LNCAP (cell line): ENCODE results near the gene CBL.

Source experiments
- TF ChIP-seq, protein P1 (sequence below): fragments of 450-650 bp; IDR thresholded peaks from 2 replicates; pipeline ENCODE4 v1.5.1; 2017; ENCODE audit warnings: mild to moderate bottlenecking

Gene CBL

DNA sequence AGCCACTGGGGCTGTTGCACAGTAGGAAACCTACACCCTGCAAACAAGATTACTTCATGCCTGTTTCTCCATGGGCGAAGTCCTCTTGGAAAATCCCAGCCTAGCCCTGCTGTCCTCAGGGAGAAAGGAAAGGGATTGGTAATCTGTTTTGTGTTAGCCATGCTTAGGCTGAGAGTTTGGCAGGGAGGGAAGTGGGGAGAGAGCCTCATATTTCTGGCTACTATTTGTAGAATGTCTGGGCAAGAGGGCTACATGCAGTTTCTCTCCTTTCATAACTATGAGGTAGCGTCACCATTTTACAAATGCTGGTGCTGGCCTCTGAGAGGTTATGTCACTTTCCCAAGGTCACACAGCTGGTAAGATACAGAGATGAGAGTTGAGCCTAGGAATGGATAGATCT lies 141.1 kb downstream of the CBL start:
- TF ChIP-seq, protein P1, sequence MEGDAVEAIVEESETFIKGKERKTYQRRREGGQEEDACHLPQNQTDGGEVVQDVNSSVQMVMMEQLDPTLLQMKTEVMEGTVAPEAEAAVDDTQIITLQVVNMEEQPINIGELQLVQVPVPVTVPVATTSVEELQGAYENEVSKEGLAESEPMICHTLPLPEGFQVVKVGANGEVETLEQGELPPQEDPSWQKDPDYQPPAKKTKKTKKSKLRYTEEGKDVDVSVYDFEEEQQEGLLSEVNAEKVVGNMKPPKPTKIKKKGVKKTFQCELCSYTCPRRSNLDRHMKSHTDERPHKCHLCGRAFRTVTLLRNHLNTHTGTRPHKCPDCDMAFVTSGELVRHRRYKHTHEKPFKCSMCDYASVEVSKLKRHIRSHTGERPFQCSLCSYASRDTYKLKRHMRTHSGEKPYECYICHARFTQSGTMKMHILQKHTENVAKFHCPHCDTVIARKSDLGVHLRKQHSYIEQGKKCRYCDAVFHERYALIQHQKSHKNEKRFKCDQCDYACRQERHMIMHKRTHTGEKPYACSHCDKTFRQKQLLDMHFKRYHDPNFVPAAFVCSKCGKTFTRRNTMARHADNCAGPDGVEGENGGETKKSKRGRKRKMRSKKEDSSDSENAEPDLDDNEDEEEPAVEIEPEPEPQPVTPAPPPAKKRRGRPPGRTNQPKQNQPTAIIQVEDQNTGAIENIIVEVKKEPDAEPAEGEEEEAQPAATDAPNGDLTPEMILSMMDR, result no peak

DNA sequence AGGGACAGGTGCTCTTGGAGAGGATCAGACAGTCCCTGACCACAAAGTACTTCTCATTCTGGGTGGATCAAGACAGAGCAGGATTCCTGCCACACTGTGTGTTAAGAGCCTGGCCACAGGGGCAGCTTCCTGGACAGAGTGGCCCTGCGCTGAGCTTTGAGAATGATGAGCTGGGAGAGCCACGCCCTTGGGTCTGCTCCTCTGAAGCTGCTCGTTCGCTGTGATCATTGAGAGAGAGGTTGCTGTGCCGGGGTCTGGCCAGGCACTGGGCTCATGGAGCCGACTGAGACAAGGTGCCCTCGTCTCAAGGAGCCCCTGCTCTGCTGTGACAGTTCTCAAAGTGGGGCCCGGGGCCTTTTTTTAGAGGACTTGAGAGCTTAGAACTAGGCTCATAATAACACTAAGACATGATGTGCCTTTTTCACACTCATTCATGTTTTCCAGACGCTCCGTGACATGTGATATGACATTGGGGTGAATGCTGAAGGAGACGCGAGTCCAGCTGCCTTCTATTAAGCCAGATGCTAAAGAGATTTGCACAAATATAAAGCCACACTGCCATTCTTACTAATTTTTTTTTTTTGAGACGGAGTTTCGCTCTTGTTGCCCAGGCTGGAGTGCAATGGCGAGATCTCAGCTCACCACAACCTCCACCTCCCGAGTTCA lies 141.9 kb downstream of the CBL start:
- TF ChIP-seq, protein P1, result no peak

DNA sequence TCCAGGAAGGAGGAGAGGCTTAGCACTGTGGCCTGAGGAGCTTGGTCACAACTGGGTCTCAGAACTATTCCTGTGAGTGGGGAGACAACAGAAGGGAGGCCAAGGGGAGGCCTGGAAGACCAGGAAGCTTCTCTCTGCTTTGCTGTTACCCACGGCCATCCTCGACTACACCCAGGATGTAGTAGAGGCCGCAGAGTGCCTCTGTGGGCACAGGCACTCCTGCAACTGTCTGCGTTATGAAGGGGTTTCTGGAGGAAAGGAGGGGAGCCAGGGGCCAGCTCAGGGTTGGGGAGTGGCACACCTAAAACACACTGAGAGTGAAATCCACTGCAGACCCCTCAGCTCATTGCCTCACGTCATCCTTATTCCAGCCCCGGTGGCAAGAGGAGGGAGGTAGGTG lies 144.2 kb downstream of the CBL start:
- TF ChIP-seq, protein P1, result no peak

DNA sequence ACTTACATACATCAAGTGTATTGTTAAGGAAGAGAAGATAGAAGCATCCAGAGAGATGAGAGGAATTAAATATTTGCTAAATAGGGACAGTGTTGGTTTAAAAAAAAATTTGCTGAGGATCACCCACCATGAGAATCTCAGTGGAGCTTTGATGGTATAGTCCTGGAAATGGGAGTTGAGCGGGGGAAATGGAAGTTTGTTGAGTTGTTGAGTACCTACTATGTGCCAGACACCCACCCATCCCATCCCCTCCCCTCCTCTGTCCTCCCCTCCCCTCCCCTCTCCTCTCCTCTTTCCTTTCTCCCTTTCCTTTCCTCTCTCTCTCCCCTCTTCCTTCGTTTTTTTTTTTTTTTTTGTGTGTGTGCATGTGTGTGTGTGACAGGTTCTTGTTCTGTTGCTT lies 145.1 kb downstream of the CBL start:
- TF ChIP-seq, protein P1, result no peak

DNA sequence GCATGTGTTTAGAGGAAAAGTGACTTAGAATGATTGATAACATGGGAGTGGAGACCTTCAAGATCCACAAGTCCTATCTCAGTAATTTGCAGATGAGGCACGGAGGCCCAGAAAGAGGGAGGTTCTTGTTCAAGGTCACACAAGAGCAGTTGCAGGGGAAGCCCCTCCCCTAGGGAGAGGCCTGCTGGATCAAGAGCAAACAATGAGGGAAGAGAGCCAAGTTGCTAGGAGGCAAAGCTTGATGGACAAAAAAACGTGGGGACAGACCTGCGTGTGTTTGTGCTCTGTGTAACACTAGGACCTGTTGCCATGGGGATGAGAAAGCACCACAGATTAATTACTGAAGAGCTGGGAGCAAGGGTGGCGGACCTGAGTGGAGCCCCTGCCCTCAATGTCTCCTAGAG lies 146.7 kb downstream of the CBL start:
- TF ChIP-seq, protein P1, result no peak

DNA sequence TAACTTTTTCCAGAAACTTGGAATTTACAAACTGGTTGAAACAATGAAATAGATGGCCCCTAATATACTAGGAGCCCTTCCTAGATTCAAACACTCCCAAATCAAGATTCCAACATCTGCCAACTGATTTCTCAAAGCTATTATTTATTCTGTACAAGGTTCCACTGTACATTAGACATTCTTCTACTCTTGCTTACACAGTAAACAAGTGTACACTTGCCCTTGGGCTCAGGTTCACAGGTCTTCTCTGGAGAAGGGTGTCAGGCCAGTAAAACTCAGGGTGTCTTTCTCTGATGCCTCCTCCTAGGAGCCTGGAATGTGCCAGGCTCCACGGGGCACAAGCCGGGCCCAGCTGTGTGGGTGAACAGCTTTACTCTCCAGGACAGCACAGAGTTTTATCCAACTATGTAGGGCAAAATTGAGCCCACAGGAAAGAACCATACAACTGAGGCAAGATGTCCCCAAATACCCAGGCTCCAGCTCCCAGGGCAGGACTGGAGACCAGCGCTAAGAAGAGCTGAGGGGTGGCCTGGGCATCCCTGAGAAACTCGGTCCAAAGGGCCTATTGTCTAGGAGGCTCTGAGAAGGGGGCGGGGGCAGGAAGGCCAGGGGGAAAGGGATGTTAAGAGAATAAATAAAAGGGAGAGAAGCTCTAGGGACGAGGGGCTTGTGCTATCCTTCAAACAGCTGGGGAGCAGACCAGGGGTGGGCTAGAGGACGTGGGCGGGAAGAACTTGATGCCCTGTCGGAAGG lies 149.1 kb downstream of the CBL start:
- TF ChIP-seq, protein P1, result no peak

DNA sequence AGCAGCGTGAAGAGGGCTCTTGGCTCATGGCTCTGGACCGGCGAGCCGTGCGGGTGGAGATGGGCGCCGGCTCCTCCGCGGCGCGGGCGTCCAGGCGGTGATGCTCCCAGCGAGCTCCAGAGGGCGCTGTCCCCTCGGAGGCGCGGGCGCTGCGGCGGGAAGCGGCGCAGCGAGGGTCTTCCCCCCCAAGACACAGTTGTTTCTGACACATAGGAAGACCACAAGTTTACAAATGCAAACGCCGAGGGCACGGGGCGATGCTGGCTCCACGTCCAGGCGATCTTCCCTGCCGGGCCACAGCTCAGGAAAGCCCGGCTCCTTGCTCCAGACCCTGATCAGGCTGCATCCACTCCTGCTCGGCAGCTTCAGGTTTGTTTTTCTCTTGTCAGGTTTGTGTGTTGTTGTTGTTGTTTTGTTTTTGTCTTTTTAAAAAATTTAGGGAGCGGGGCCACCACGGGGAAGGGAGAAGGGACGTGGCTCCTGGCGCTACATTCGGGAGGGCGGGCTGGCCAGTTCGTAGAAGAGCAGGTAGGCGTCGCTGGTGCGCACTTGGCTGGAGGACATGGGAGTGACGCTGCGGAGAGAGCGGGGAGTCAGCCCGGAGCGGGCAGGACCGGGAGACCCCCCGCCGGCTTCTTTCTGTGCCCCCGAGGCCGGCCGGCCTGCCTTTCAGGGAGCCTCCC lies 150.4 kb downstream of the CBL start:
- TF ChIP-seq, protein P1, result peak; percentile 85
